Measurements from ENCODE around the gene CHD9.
"Not testable (repeated sequence)": the region's sequence is repeated elsewhere in the genome, so short reads cannot be mapped to it uniquely, and the experiment has no call there.

DNA sequence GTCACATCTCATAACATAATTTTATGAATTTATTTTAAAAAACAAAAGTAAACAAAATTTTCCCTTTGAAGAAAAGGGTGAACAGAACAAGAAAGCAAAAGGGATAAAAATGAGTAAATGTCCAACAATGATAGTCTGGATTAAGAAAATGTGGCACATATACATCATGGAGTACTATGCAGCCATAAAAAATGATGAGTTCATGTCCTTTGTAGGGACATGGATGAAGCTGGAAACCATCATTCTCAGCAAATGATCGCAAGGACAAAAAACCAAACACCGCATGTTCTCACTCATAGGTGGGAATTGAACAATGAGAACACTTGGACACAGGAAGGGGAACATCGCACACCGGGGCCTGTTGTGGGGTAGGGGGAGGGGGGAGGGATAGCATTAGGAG, 3.5 kb upstream of the CHD9 start:
- TF ChIP-seq, protein P1, sequence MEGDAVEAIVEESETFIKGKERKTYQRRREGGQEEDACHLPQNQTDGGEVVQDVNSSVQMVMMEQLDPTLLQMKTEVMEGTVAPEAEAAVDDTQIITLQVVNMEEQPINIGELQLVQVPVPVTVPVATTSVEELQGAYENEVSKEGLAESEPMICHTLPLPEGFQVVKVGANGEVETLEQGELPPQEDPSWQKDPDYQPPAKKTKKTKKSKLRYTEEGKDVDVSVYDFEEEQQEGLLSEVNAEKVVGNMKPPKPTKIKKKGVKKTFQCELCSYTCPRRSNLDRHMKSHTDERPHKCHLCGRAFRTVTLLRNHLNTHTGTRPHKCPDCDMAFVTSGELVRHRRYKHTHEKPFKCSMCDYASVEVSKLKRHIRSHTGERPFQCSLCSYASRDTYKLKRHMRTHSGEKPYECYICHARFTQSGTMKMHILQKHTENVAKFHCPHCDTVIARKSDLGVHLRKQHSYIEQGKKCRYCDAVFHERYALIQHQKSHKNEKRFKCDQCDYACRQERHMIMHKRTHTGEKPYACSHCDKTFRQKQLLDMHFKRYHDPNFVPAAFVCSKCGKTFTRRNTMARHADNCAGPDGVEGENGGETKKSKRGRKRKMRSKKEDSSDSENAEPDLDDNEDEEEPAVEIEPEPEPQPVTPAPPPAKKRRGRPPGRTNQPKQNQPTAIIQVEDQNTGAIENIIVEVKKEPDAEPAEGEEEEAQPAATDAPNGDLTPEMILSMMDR (IDR thresholded peaks at IDR 0.05), result not testable (repeated sequence)
- TF ChIP-seq POLR2A, POLR2AphosphoS5 (IDR thresholded peaks at IDR 0.05): not testable (repeated sequence)

Measured in prostate gland (tissue), 2 donors.